ENCODE measurements around the gene PIK3R3.
"Not testable (repeated sequence)": the region's sequence is repeated elsewhere in the genome, so short reads cannot be mapped to it uniquely, and the experiment has no call there.

Gene PIK3R3

GRCh38 chr1:46102769-46103476 is 29.5 kb downstream of the PIK3R3 start:
- no peak for DNase-seq (ENCODE audit: low spot score)

- DNase-seq (ENCODE audit: low spot score), result no peak
Measured at GRCh38 chr1:46099215-46099614, 33.2 kb downstream of the PIK3R3 start.

- DNase-seq (ENCODE audit: low spot score), result no peak
Measured at GRCh38 chr1:46098027-46098712, 34.3 kb downstream of the PIK3R3 start.

- no peak for DNase-seq (ENCODE audit: low spot score)
Measured at GRCh38 chr1:46097149-46097472, 35.3 kb downstream of the PIK3R3 start.

GRCh38 chr1:46096269-46097148 is 35.9 kb downstream of the PIK3R3 start:
- DNase-seq (ENCODE audit: low spot score), result no peak

- not testable (repeated sequence) for DNase-seq (ENCODE audit: low spot score)
Measured at GRCh38 chr1:46095110-46095509, 37.3 kb downstream of the PIK3R3 start.

GRCh38 chr1:46094471-46095005 is 37.9 kb downstream of the PIK3R3 start:
- DNase-seq (ENCODE audit: low spot score), result no peak

GRCh38 chr1:46093832-46094231 is 38.6 kb downstream of the PIK3R3 start:
- not testable (repeated sequence) for DNase-seq (ENCODE audit: low spot score)

GRCh38 chr1:46087891-46088290 is 44.5 kb downstream of the PIK3R3 start:
- no peak for DNase-seq (ENCODE audit: low spot score)

- no peak for DNase-seq (ENCODE audit: low spot score)
Measured at GRCh38 chr1:46086576-46086975, 45.9 kb downstream of the PIK3R3 start.

- DNase-seq (ENCODE audit: low spot score), result no peak
Measured at GRCh38 chr1:46084553-46085451, 47.6 kb downstream of the PIK3R3 start.

GRCh38 chr1:46083579-46083978 is 48.9 kb downstream of the PIK3R3 start:
- no peak for DNase-seq (ENCODE audit: low spot score)

- no peak for DNase-seq (ENCODE audit: low spot score)
Measured at GRCh38 chr1:46081619-46082018, 50.8 kb downstream of the PIK3R3 start.

GRCh38 chr1:46081206-46081605 is 51.2 kb downstream of the PIK3R3 start:
- DNase-seq (ENCODE audit: low spot score), result no peak

GRCh38 chr1:46080257-46080656 is 52.2 kb downstream of the PIK3R3 start:
- no peak for DNase-seq (ENCODE audit: low spot score)

GRCh38 chr1:46077644-46078043 is 54.8 kb downstream of the PIK3R3 start:
- DNase-seq (ENCODE audit: low spot score), result no peak

GRCh38 chr1:46076343-46076742 is 56.1 kb downstream of the PIK3R3 start:
- no peak for DNase-seq (ENCODE audit: low spot score)

GRCh38 chr1:46072975-46073374 is 59.5 kb downstream of the PIK3R3 start:
- DNase-seq (ENCODE audit: low spot score), result no peak

- no peak for DNase-seq (ENCODE audit: low spot score)
Measured at GRCh38 chr1:46070164-46070814, 62.1 kb downstream of the PIK3R3 start.

- DNase-seq (ENCODE audit: low spot score), result no peak
Measured at GRCh38 chr1:46068525-46068924, 63.9 kb downstream of the PIK3R3 start.

GRCh38 chr1:46067652-46068051 is 64.8 kb downstream of the PIK3R3 start:
- no peak for DNase-seq (ENCODE audit: low spot score)

Measured in CD4-positive, alpha-beta T cell treated with Interleukin-2 at 100 ng/mL for 4 hours (primary cell).